DOHH2 (cell line): ENCODE measurements around the gene CNTNAP5.

Experiments used
- H3F3A ChIP-seq: fragments of 200-600 bp; sonication (generic), shearing (Covaris generic); 2 replicates; pipeline ENCODE4 v1.6.0; 2016; ENCODE audit warnings: antibody characterized with exemption, mild to moderate bottlenecking; ENCODE audit not compliant: control insufficient read depth, insufficient read depth
- H3K27ac ChIP-seq: fragments of 200-600 bp; sonication (generic); 2 replicates; pipeline ENCODE4 v1.5.1; 2014; ENCODE audit warnings: low read depth, mild to moderate bottlenecking, low read length, moderate library complexity
- H3K27me3 ChIP-seq: fragments of 200-600 bp; sonication (generic); 2 replicates; pipeline ENCODE4 v1.6.1; 2014; ENCODE audit warnings: mild to moderate bottlenecking, low read length, mixed read lengths; ENCODE audit not compliant: control insufficient read depth
- H3K36me3 ChIP-seq: fragments of 200-600 bp; sonication (generic); 2 replicates; pipeline ENCODE4 v1.6.1; 2014; ENCODE audit warnings: mild to moderate bottlenecking, low read length, moderate library complexity, mixed read lengths; ENCODE audit not compliant: control insufficient read depth
- H3K4me1 ChIP-seq: fragments of 200-600 bp; sonication (generic); 2 replicates; pipeline ENCODE4 v1.6.1; 2014; ENCODE audit warnings: mild to moderate bottlenecking, low read length, mixed read lengths; ENCODE audit not compliant: control insufficient read depth
- H3K4me2 ChIP-seq: fragments of 200-600 bp; sonication (generic); 2 replicates; pipeline ENCODE4 v1.6.0; 2014; ENCODE audit warnings: mild to moderate bottlenecking, low read length, moderate library complexity
- H3K4me3 ChIP-seq: fragments of 200-600 bp; sonication (generic); 2 replicates; pipeline ENCODE4 v1.5.1; 2014; ENCODE audit warnings: mild to moderate bottlenecking, low read length, mixed read lengths
- H3K79me2 ChIP-seq: fragments of 200-600 bp; sonication (generic); 2 replicates; pipeline ENCODE4 v1.6.1; 2014; ENCODE audit warnings: mild to moderate bottlenecking, low read length, mixed read lengths; ENCODE audit not compliant: control insufficient read depth
- H3K9me2 ChIP-seq: fragments of 200-600 bp; sonication (generic); replicated peaks from 2 replicates; pipeline ENCODE4 v1.6.1; 2014; ENCODE audit warnings: mild to moderate bottlenecking, low read length, mixed read lengths; ENCODE audit not compliant: control insufficient read depth
- H3K9me3 ChIP-seq: fragments of 200-600 bp; sonication (generic); 2 replicates; pipeline ENCODE4 v1.6.1; 2014; ENCODE audit warnings: antibody characterized with exemption, low read length, mixed read lengths; ENCODE audit not compliant: control insufficient read depth, insufficient read depth
- H4K20me1 ChIP-seq: fragments of 200-600 bp; sonication (generic); 2 replicates; pipeline ENCODE4 v1.6.0; 2014; ENCODE audit warnings: low read depth, mild to moderate bottlenecking, antibody characterized with exemption, low read length, moderate library complexity; ENCODE audit not compliant: control insufficient read depth, insufficient read depth
- CTCF ChIP-seq: fragments of 200-600 bp; sonication (generic); IDR thresholded peaks from one replicate; pipeline ENCODE4 v1.5.1; 2014; ENCODE audit warnings: antibody characterized with exemption, mild to moderate bottlenecking, low read depth, low read length; ENCODE audit not compliant: poor library complexity, severe bottlenecking
- EZH2phosphoT487 ChIP-seq: fragments of 200-600 bp; sonication (generic); IDR thresholded peaks from 2 replicates; pipeline ENCODE4 v1.6.1; 2017; ENCODE audit warnings: borderline replicate concordance, mild to moderate bottlenecking, antibody characterized with exemption, low read length, moderate library complexity, mixed read lengths

The CNTNAP5 gene

DNA sequence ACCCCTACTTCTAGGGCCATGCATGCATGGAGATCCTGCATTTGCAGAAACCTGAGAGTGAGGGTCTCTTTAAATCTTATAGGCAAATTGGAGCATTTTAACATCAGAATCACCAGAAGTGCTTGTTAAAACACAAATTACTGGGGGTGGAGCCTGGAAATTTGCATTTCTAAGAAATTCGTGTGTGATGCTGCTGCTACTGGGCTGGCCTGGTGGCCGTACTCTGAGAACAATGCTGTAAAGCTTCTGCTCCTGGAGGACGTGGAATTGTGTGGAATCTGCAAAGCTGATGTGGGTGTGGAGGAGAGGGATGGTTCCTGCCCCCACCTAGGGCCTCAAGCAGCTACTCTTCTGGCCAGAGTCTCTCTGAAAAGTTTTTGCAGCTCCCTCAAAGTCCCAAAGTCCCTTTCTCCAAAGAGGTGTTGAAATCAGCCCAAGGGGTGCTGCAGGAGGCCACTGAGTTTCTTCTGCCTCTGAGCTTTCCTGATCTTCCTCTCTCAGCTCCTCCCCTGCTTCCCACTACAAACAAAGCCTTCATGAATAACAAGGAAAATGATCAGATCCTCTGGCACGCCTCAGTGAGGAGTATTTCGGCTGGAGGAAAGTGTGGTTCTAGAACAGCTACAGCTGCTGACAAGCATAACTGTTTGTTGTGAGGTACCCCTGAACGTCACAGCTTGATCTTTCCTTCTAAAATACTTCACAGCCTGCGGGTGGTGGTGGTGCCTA is 508.3 kb downstream of the CNTNAP5 start:
- H3K27ac ChIP-seq = no peak overlapping the region
- H3F3A ChIP-seq = no peaks in the 10 kb centered on the region
- no peaks in the 10 kb centered on the region for H3K36me3 ChIP-seq
- no peaks in the 10 kb centered on the region for H3K4me1 ChIP-seq
- H3K9me3 ChIP-seq = no peaks in the 10 kb centered on the region
- no peaks in the 10 kb centered on the region for H3K79me2 ChIP-seq
- H3K4me3 ChIP-seq = no peak overlapping the region
- H4K20me1 ChIP-seq = no peaks in the 10 kb centered on the region
- TF ChIP-seq CTCF = no peak
- TF ChIP-seq EZH2phosphoT487 = no peak
- no peaks in the 10 kb centered on the region for H3K9me2 ChIP-seq
- H3K4me2 ChIP-seq = no peak overlapping the region
- no peaks in the 10 kb centered on the region for H3K27me3 ChIP-seq

- H3K4me3 ChIP-seq = no peak overlapping the region
- H3F3A ChIP-seq = no peaks in the 10 kb centered on the region
- H3K27me3 ChIP-seq = no peaks in the 10 kb centered on the region
- no peaks in the 10 kb centered on the region for H3K4me1 ChIP-seq
- no peak overlapping the region for H3K4me2 ChIP-seq
- H3K9me3 ChIP-seq = no peaks in the 10 kb centered on the region
- no peaks in the 10 kb centered on the region for H3K36me3 ChIP-seq
- no peaks in the 10 kb centered on the region for H3K9me2 ChIP-seq
- TF ChIP-seq CTCF (no peak), EZH2phosphoT487 (no peak)
- no peaks in the 10 kb centered on the region for H4K20me1 ChIP-seq
- no peak overlapping the region for H3K27ac ChIP-seq
- no peaks in the 10 kb centered on the region for H3K79me2 ChIP-seq
Measured at GRCh38 chr2:124534028-124534427, 508.9 kb downstream of the CNTNAP5 start.

GRCh38 chr2:124535816-124536215 is 510.7 kb downstream of the CNTNAP5 start:
- H3K9me3 ChIP-seq = no peaks in the 10 kb centered on the region
- TF ChIP-seq CTCF = no peak
- TF ChIP-seq EZH2phosphoT487 = no peak

More at GRCh38 chr2:124535816-124536215, 510.7 kb downstream of the CNTNAP5 start:
- Histone ChIP-seq H3K4me3 (no peak overlapping the region), H3K4me2 (no peak overlapping the region), H3K79me2 (no peaks in the 10 kb centered on the region), H3K4me1 (no peaks in the 10 kb centered on the region), H4K20me1 (no peaks in the 10 kb centered on the region), H3K27me3 (no peaks in the 10 kb centered on the region), H3K9me2 (no peaks in the 10 kb centered on the region), H3K36me3 (no peaks in the 10 kb centered on the region), H3F3A (no peaks in the 10 kb centered on the region), H3K27ac (no peak overlapping the region)
